HCT116 (cell line): ENCODE data around the gene B3GNT2.

ENCODE experiments used
- CEBPB ChIP-seq: IDR thresholded peaks from 2 replicates; pipeline ENCODE4 v1.6.1; 2012; ENCODE audit warnings: low read depth
- POLR2AphosphoS5 ChIP-seq: IDR thresholded peaks from 2 replicates; pipeline ENCODE4 v1.6.1; 2011; ENCODE audit warnings: mild to moderate bottlenecking, low read depth, low read length, moderate library complexity
- RAD21 ChIP-seq: IDR thresholded peaks from 2 replicates; pipeline ENCODE4 v1.6.1; 2012; ENCODE audit warnings: low read depth, mild to moderate bottlenecking

DNA sequence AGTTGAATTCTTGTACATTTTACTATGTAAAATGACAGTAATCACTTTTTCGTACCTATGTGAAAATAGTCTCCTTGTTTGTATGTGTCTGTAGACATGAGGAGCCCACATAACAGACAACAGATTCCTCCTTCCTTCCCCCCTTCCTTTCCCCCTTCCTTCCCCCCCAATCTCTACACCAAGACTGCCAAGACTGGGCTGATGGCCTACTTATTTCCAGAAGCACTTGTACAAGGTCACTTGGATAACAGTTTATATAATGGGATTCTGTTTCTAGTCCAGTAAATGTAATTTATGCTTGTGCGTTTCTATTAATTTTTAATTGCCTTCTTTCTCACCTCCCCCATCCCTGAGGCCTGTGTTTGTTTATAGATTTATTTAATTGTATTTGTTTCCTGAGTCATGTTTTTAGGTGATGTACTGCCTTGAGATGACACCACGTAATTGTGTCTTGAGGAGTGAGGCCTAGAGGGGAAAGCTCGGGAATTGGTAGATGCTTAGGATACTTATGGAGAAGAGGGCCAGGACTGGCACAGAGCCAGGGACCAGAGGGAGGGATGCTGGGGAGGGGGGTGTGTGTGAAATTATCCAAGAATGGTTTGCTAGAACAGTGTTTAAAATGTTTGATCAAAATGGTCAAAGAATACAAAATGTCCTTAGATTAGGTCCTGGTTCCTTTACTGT, 12.3 kb downstream of the B3GNT2 start:
- TF ChIP-seq CEBPB = no peak
- TF ChIP-seq RAD21 = no peak
- no peak for TF ChIP-seq POLR2AphosphoS5
